ENCODE results near the gene CBX8.

GRCh38 chr17:79845601-79845949 lies 48.7 kb upstream of the CBX8 start:
- TF ChIP-seq, protein P1, sequence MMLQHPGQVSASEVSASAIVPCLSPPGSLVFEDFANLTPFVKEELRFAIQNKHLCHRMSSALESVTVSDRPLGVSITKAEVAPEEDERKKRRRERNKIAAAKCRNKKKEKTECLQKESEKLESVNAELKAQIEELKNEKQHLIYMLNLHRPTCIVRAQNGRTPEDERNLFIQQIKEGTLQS (CRISPR knock-in tag; conservative IDR thresholded peaks at IDR 0.05) = no peak
- TF ChIP-seq CTCF (IDR thresholded peaks at IDR 0.05) = no peak
- TF ChIP-seq, protein P2, sequence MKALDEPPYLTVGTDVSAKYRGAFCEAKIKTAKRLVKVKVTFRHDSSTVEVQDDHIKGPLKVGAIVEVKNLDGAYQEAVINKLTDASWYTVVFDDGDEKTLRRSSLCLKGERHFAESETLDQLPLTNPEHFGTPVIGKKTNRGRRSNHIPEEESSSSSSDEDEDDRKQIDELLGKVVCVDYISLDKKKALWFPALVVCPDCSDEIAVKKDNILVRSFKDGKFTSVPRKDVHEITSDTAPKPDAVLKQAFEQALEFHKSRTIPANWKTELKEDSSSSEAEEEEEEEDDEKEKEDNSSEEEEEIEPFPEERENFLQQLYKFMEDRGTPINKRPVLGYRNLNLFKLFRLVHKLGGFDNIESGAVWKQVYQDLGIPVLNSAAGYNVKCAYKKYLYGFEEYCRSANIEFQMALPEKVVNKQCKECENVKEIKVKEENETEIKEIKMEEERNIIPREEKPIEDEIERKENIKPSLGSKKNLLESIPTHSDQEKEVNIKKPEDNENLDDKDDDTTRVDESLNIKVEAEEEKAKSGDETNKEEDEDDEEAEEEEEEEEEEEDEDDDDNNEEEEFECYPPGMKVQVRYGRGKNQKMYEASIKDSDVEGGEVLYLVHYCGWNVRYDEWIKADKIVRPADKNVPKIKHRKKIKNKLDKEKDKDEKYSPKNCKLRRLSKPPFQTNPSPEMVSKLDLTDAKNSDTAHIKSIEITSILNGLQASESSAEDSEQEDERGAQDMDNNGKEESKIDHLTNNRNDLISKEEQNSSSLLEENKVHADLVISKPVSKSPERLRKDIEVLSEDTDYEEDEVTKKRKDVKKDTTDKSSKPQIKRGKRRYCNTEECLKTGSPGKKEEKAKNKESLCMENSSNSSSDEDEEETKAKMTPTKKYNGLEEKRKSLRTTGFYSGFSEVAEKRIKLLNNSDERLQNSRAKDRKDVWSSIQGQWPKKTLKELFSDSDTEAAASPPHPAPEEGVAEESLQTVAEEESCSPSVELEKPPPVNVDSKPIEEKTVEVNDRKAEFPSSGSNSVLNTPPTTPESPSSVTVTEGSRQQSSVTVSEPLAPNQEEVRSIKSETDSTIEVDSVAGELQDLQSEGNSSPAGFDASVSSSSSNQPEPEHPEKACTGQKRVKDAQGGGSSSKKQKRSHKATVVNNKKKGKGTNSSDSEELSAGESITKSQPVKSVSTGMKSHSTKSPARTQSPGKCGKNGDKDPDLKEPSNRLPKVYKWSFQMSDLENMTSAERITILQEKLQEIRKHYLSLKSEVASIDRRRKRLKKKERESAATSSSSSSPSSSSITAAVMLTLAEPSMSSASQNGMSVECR (CRISPR knock-in tag; IDR thresholded peaks at IDR 0.05; ENCODE audit: borderline replicate concordance) = no peak

Data from WTC11 (cell line).